ENCODE data around the gene MMP12. TPM values are rescaled to one million over a fixed set of nuclear protein-coding genes. Genes with fewer than 3 reads are reported as not detected.

Gene MMP12
- total and polyA plus RNA-seq, 3 donors from 2014 or later: 0.25 to 0.61 TPM; not detected in 1

- 67 to 69% methylated on average over 1 of the region's 1 CpG for WGBS, 2 donors
- intact Hi-C loops (cut with DNase I; ENCODE audit: low total_unique reads): no loop called here
These were observed 25.5 kb downstream of the MMP12 start for GRCh38 chr11:102849311-102849710.

DNA sequence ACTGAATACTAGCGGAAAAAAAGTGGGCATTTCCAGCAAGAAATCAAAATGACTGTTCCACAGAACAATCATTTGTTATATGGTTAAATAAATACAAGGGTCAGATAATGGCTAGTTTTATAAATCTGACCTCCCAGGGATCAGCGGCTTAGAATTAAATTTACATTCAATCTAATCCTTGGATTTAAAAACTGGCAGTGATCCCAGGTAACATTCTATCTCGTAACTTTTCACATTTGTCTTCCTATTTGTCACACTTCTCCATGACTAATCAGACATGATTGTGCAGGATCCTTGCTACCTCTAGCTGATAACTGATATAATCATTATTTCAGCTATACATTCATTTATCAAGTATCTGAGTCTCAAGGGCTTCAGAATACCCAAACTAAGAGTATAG, 28.5 kb downstream of the MMP12 start:
- intact Hi-C loops (cut with DNase I; ENCODE audit: low total_unique reads): no loop called here
- no peaks in the 10 kb centered on the region for H3K36me3 ChIP-seq (ENCODE audit: low read depth, missing control alignments)
- H3K4me1 ChIP-seq: no peaks in the 10 kb centered on the region
- H3K9me3 ChIP-seq: no peaks in the 10 kb centered on the region
- TF ChIP-seq CTCF (IDR thresholded peaks at IDR 0.05) (no peak), POLR2A (IDR thresholded peaks at IDR 0.05) (no peak)
- no peak overlapping the region for H3K4me3 ChIP-seq
- no peak overlapping the region for H3K27ac ChIP-seq
- WGBS, 2 donors: 74 to 83% methylated on average over 3 of the region's 3 CpGs
- no peak for DNase-seq
- H3K27me3 ChIP-seq: no peaks in the 10 kb centered on the region

More at GRCh38 chr11:102849311-102849710, 25.5 kb downstream of the MMP12 start:
- Histone ChIP-seq H3K27me3 (no peaks in the 10 kb centered on the region), H3K36me3 (ENCODE audit: low read depth, missing control alignments) (no peaks in the 10 kb centered on the region), H3K9me3 (no peaks in the 10 kb centered on the region), H3K27ac (no peak overlapping the region), H3K4me1 (no peaks in the 10 kb centered on the region), H3K4me3 (no peak overlapping the region)
- DNase-seq: no peak
- TF ChIP-seq CTCF (IDR thresholded peaks at IDR 0.05): no peak
- no peak for TF ChIP-seq POLR2A (IDR thresholded peaks at IDR 0.05)

DNA sequence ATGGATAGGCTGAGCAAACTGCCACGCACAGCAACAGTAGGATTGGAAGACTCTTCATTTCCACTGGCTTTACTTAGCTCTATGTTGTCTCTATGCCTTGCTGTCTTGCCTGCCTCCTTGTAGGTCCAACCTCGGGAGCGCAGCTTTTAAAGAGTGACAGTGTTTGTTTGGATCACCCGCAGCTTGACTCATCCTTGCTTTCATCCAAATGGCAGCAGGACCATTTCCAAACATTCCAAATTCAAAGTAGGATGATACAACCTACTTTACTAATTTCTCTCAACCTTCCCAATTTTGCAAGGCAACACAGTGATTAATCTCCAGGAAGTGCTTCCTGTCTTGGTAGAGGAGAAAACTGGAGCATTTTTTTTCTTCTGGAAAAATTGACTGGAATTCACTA, 31.3 kb downstream of the MMP12 start, which contains the start of gene MMP3:
TSS of gene MMP3 (minus strand) at position 121 of the 400 bp plus-strand sequence. CDS start at position 58, 63 bp downstream.
- Histone ChIP-seq H3K36me3 (ENCODE audit: low read depth, missing control alignments) (no peaks in the 10 kb centered on the region), H3K27me3 (no peaks in the 10 kb centered on the region), H3K4me1 (no peaks in the 10 kb centered on the region), H3K9me3 (no peaks in the 10 kb centered on the region), H3K27ac (no peak within 1 kb of the TSS), H3K4me3 (no peak within 1 kb of the TSS)
- intact Hi-C loops (cut with DNase I; ENCODE audit: low total_unique reads): no loop called here
- no peak for DNase-seq
- no peak for TF ChIP-seq CTCF (IDR thresholded peaks at IDR 0.05)
- TF ChIP-seq POLR2A (IDR thresholded peaks at IDR 0.05): no peak
- 82 to 90% methylated on average over 4 of the region's 4 CpGs for WGBS, 2 donors

- WGBS, 2 donors: 40 to 65% methylated on average over 1 of the region's 1 CpG
- H3K27ac ChIP-seq: no peak overlapping the region
- H3K36me3 ChIP-seq (ENCODE audit: low read depth, missing control alignments): no peaks in the 10 kb centered on the region
- TF ChIP-seq CTCF (IDR thresholded peaks at IDR 0.05) (no peak), POLR2A (IDR thresholded peaks at IDR 0.05) (no peak)
- intact Hi-C loops (cut with DNase I; ENCODE audit: low total_unique reads): no loop called here
- H3K9me3 ChIP-seq: no peaks in the 10 kb centered on the region
- no peaks in the 10 kb centered on the region for H3K27me3 ChIP-seq
- no peak for DNase-seq
- H3K4me1 ChIP-seq: no peaks in the 10 kb centered on the region
- no peak overlapping the region for H3K4me3 ChIP-seq
These were observed 31.9 kb downstream of the MMP12 start for GRCh38 chr11:102842930-102843329.

GRCh38 chr11:102840018-102840417, 34.8 kb downstream of the MMP12 start:
- Histone ChIP-seq H3K4me1 (no peaks in the 10 kb centered on the region), H3K27ac (no peak overlapping the region), H3K4me3 (no peak overlapping the region), H3K27me3 (no peaks in the 10 kb centered on the region), H3K9me3 (no peaks in the 10 kb centered on the region), H3K36me3 (ENCODE audit: low read depth, missing control alignments) (no peaks in the 10 kb centered on the region)
- TF ChIP-seq CTCF (IDR thresholded peaks at IDR 0.05): no peak
- TF ChIP-seq POLR2A (IDR thresholded peaks at IDR 0.05): no peak
- DNase-seq: no peak
- intact Hi-C loops (cut with DNase I; ENCODE audit: low total_unique reads): no loop called here
- 60 to 66% methylated on average over 5 of the region's 5 CpGs for WGBS, 2 donors

Measured in testis (tissue), 3 donors.